Activated CD4-positive, alpha-beta T cell treated with anti-CD3 and anti-CD28 coated beads, Interleukin-2, amount 50 U/mL, for 24 hours (primary cell): Measurements from ENCODE around the gene KLF2.
A peak's percentile ranks its signal among the peaks of the same experiment; 100 is the strongest.

Experiments used
- DNase-seq, 2 donors: peaks; one replicate each; pipeline ENCODE4 v3.0.0-alpha.2; 2020; ENCODE audit warnings: low read depth in 1 of 2, low spot score in 1 of 2

Gene KLF2

DNA sequence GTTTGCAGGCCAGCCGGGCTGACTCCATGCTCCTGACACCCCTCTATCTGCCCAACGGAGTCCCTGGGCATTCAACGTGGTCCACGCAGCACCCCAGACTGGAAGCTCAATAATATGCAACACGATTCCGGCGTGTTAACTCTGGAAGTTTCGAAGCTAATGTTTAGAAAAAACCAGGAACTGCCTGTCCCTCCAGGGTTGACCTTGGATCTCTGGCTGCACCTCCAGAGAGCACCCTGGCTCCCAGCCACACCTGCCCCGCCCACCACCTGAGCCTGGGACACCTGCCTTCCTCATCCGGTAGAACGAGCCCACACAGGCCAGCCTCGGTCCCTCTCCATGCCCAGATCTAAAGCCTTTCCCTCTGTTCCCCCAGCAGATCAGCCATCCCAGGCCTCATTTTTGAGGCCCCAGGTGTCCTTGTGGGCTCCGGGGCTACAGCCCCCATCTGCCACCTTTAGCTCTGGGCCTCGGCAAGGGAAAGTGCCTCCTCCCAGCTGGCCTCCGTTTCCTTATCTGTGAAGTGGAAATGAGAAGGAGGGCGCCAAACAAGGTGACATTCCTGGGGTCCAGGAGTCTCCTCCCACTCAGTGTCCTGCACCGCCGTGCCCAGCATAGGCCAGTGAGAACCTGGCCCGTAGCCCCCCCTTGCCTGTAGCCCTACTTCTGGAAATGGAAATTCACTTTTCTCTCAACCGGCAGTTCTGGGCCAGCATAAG lies 38.7 kb downstream of the KLF2 start:
- no peak for DNase-seq

DNA sequence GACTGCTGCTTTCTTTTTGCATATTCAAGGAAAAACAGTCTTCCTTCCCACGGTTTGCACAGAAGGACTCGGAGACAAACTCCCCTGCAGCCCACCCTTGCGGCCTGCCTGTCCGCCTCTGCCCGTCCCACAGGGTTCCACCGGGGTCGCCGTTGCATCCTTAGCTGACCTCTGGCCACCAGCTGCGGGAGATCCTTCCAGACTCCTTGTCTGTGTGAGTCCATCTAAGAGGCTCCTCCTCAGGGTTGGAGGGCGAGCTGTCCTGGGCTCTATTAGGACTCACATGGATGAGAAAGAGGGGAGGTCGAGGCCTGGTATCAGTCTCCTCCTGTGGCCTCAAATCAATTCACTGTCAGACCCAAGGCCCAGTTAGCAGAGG lies 39.2 kb downstream of the KLF2 start:
- DNase-seq: no peak

DNA sequence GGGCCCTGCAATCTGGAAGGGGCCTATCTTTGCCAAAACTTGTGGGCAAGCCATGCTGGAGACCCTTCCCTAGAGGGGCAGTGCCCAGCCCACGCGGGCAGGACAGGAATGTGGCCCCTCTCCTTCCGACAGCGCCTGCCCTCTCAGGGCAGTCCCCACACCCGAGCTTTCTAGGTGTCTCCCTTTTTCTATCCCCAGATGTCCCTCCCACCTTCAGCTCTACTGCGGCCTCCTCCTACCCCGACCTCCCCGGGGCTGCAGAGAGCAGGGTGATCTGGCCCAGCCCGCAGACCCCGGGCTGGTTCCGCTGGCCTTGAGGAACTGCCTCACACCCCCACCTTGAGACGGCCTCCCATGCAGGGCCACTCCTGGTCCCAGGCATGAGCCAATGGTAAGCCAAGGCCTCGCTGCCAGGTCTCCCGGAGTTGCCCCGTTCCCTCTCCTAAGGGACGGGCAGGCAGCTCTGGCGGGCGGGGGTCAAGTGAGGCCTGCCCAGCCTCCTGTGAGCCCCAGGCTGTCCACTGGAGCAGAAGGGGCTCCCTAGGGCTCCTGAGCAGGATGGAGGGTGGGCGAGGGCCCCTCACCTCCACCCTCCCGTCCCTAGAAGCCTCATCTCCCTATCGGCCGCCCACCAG lies 39.7 kb downstream of the KLF2 start:
- no peak for DNase-seq

GRCh38 chr19:16365300-16365996 lies 40.8 kb downstream of the KLF2 start:
- DNase-seq: no peak

GRCh38 chr19:16366056-16366432 lies 41.4 kb downstream of the KLF2 start:
- no peak for DNase-seq

DNA sequence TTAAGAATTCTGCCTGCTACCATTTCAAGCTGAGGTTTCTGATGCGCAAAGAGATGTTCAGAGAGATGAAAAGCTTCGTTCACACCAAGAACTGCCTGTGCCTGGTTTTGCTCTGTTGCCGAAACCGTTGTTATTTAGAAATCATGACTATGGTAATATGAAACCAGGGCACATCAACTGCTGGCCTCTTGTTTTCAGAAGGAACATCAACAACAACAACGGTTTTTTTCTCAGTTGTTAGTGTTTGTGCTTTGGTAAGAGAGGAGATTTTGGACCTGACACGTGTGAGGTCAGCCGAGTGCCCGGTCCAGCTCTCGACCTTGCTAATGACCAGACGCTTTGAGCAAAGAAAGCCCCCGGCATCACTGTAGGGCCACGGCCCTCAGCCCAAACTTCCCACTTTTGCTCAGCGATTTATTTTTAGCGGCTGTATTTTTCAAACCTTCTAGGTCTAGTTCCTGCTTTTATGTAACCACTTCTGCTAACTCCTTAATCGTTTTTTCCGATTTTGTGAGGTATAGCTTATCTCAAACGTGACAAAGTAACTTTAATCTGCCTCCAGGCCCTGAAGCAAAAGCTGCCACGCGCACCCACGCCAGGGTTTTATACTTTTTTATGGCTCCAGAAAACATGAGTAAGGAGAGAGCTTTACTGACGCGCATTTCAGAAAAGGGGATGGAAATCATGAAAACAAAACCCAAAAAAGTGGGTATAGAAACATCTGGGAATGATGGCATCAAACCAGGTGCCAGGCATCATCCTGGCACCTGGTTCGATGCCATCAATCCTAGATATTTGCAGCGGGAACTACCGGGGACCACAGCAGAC lies 42.0 kb downstream of the KLF2 start:
- DNase-seq: no peak

DNA sequence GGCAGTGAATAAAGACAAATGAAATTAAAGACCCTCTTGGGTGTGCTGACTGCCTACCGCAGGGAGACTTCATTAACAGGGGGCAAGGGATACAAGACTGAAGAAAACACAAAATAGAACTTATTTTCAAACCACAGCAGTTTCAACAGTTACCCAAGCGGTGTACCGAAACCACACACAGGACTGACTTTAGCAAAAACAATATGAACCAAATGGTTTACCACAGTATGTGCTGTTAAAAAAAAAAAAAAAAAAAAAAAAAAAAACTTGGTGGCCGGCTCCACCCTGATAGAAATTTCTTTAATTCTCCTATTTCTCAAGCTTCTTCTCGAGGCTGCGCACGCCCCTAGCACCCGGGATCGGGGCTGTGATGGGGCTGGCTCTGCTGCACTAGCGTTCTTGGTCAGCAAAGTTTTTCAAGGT lies 42.6 kb downstream of the KLF2 start:
- DNase-seq: no peak

DNA sequence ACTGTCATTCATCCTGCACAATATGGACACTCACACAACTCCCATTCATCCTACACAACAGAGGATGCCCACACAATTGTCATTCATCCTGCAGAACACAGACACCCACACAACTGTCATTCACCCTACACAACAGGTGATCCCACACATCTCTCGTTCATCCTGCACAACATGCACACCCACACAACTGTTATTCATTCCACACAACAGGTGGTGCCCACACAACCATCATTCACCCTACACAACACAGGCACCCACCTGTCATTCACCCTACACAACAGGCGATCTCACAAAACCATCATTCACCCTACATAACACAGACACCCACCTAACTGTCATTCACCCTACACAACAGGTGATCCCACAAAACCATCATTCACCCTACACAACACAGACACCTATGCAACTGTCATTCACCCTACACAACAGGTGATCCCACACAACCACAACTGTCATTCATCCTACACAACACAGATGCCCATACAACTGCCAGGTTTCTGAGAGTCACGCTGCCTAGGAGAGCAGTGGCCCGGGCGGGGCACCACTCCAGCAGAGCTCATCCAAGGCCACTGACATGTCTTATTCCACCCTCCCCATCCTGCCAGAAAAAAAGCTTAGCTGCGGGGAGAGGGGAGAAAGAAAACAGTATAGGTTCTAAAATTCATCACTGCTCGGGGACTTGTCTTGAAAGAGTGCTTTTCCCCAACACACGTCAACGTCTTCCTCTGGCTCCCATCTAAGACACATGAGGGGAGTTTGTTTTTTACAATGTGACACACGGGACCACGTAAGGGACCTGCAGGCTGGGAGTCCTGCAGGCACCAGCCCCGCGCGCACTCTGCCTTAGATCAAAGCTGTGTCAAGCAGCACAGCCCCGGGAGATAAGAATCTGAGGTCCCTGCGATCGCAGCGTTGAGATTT lies 44.0 kb downstream of the KLF2 start:
- no peak for DNase-seq

DNA sequence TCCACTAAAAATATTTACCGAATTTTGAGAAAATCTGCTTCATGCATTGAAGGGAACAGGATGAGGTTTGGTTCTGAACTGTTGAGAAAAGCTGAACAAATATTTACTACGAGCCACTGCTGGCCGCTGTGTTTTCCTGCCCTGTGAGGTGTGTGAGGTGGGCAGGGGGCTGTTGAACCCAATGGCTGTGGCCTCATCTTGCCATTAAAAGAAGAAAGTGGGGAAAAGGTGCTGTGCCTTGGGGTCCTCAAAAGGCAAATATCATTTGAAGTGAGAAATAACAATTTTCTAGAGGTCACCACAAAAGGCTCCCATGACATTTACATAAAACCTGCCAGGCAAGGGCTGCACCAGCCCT lies 44.7 kb downstream of the KLF2 start:
- DNase-seq: no peak

GRCh38 chr19:16369664-16370576 lies 45.3 kb downstream of the KLF2 start:
- DNase-seq: no peak

DNA sequence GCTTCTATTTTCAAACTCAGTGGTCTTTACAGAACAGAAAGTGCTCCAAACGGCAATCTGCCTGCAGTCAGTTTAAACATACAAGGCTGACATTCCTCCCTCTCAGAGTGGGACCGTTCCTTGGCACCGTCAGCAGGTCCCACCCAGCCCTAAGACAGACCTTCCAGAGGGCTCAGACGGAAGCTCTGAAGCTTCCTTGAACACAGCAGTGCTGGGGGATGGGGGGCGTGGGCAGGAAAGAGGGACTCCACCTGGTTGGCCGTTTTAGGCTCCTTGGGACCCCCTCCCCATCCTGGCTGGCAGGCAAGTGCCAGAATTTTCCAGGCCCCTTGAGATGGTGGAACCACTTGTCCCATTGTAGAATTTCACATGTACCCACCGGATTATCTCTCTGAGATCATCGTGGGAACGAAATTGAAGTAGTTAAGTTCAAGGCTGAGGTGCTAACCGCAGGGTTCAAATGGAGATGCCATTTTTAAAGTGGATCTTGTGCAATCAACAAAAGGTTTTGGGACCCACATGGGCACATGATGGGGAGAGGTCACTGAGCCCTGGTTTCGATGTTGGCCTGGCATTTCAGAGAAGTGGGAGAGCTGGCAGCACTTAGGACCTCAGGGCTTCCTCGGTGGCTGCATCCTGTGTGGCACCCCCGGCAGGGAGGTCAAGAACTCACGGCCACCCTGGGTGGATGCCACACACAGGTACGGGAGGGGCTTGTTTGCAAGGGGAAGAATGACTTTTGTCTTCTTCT lies 46.2 kb downstream of the KLF2 start:
- no peak for DNase-seq

DNA sequence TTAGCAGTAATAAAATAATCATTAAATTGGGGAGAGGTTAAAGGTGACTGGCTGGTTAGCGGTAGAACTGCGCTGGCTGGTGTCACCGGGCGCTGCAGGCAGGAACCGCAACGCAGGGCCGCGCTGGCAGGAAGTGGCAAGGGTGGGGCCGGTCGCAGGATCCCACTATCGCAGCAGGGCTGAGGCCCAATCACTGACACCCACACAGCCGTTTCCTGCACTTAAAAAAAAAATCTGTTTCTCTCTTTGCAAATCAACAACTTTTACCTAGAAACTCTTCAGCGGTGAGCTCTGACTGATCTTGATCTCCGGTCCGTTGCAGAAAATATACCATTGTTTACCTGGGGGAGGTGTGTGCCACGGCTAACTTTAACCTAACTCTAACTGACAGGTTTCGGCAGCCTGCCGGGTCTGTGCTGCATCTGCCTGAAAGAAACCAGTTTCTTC lies 46.9 kb downstream of the KLF2 start:
- DNase-seq: peak; percentile 52 to 60

DNA sequence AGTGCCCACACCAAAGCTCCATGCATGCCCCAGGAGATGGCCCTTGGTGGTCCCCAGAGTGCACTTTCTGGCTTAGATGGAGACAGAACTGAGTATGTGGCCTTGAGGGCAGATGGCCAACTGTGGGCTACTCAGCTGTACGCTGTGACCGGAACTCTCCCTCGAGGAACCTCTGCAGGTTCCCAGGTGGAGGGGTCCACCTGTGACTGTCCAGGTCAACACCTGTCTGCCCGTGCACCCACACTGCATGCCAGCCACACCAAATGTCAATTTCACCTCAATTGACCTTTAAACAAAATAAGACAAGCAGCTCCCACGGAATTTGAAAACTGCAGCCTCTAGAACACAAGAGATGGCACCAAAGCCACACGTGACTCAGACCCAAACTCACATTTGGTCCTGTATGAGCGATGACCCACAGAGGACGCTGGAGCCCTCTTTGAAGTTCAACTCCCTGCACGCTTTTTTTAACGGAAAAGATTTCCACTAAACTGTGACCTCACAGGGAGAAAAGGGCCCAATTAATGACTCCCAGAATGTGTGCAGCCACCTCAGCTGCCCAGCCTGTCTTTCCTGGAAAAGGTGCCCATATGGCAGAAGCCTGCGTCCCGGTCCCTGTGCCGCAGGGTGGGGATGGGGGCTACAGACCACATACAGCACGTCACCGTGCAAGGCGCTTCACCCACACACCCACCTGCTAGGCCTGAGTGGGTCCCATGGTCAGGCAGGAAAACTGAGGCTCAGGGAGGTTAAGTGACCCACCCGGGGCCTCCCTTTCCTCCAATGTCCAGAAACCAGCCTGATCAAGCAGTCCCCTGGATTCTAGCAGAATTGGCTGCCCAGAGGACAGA lies 47.7 kb downstream of the KLF2 start:
- no peak for DNase-seq

DNA sequence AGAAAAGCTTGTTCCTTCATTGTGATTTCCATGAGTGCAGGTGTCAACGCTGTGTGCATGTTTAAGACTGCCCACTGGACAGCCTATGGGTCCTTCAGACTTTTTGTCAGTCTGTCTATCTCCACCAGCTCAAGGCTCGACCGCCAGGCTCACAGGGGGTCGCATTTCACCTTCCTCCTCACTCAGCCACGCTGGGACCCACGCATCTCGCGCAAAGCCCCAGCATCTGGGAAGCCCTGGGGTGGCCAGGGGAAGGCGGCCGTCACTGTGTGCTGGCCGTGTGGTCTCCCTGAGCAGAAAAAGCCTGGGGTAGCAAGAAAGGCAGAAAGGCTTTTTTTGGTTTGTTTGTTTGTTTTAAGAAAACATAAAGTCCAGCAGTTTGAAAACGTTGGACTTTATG lies 48.5 kb downstream of the KLF2 start:
- DNase-seq: no peak

- DNase-seq: no peak
Observed at GRCh38 chr19:16373532-16373931, 48.9 kb downstream of the KLF2 start.

DNA sequence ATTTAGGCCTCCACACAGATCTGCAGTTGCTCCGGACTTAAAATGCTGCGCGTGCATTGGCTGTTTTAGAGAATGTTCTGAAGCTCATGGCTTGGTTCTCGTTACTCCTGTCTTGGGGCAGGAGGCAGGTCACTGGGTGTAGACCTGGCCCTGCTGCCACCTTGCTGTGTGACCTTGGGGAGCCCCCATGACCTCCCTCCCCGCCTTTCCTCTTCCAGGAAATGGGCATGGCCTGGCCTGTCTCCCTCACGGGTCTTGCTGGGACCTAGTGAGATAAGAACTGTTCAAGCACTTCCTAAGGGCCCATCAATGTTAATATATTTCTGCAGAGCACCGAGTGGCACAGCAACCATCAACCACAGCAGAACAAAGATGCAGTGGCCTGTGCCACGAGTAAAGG lies 49.4 kb downstream of the KLF2 start:
- no peak for DNase-seq

DNA sequence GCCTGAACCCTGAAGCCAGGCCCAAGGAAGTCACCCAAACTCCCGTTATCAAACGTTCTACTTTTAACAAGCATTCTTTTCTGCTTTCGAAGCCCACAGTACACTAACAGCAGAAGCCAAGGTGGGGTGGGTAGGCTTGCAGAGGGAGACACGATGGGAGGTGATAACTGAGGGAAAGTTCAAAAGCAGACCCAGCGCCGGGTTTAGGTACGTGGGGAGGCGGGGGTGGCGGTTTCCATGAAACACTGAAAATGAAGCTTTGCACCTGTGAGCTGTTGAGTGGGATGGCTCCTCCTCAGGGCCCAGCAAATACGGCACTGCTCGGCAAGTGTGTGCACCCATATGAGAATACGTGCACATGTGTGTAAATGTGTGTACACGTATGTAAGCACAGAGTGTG lies 49.8 kb downstream of the KLF2 start:
- DNase-seq: no peak
